Skeletal muscle tissue (tissue), 4 donors: ENCODE data around the gene NOLC1. TPM values are rescaled to one million over a fixed set of nuclear protein-coding genes. Genes with fewer than 3 reads are reported as not detected.

Source experiments
- H3K27ac ChIP-seq: one replicate; pipeline ENCODE4 v1.7.0; 2013; ENCODE audit warnings: mild to moderate bottlenecking, low read depth, low read length, inconsistent platforms
- H3K27me3 ChIP-seq, 3 donors: one replicate each; pipeline ENCODE4 v1.7.0; 2013; ENCODE audit warnings: low read length in 3 of 3; ENCODE audit not compliant: control insufficient read depth in 3 of 3, insufficient read depth in 3 of 3
- H3K36me3 ChIP-seq, 3 donors: one replicate each; pipeline ENCODE4 v1.7.0; 2013; ENCODE audit warnings: low read length in 3 of 3; ENCODE audit not compliant: control insufficient read depth in 3 of 3, insufficient read depth in 3 of 3
- H3K4me1 ChIP-seq, 3 donors: one replicate each; pipeline ENCODE4 v1.7.0; 2013; ENCODE audit warnings: low read length in 3 of 3, mild to moderate bottlenecking in 3 of 3; ENCODE audit not compliant: control insufficient read depth in 3 of 3, insufficient read depth in 3 of 3
- H3K4me3 ChIP-seq, 3 donors: one replicate each; pipeline ENCODE4 v1.7.0; 2013; ENCODE audit warnings: low read length in 3 of 3
- H3K9ac ChIP-seq, 3 donors: one replicate each; pipeline ENCODE4 v1.7.0; 2013; ENCODE audit warnings: low read length in 3 of 3, mild to moderate bottlenecking in 3 of 3, moderate library complexity in 2 of 3, low read depth in 1 of 3
- H3K9me3 ChIP-seq, 3 donors: one replicate each; pipeline ENCODE4 v1.7.0; 2013; ENCODE audit warnings: low read length in 3 of 3; ENCODE audit not compliant: control insufficient read depth in 3 of 3
- total RNA-seq: library from RNA; depleted of rRNA; stranded (reverse); fragments of >200 nt; gene quantifications from one replicate; pipeline ENCODE4 v1.2.3, GENCODE V29; 2014
- donor health status: Osteomylitis.

Gene NOLC1
- total RNA-seq, 1 donor from 2014 or later = 26.6 TPM

- Histone ChIP-seq H3K9ac (peak overlapping the region; percentile 62 to 74 (median 70)), H3K27me3 (no peaks in the 10 kb centered on the region), H3K36me3 (peaks cover 16 to 18% (median 16%) of the 10 kb centered on the region in 3 donors), H3K4me3 (peak overlapping the region; percentile 60 to 69 (median 68)), H3K9me3 (no peaks in the 10 kb centered on the region), H3K4me1 (peaks cover 60 to 63% (median 63%) of the 10 kb centered on the region in 3 donors), H3K27ac (peak overlapping the region; percentile 73)
These were observed 37.1 kb upstream of the NOLC1 start for GRCh38 chr10:102114861-102115618.

- Histone ChIP-seq H3K4me1 (peaks cover 60 to 65% (median 63%) of the 10 kb centered on the region in 3 donors), H3K36me3 (peaks cover 8 to 10% (median 9%) of the 10 kb centered on the region in 3 donors), H3K27ac (peak overlapping the region; percentile 73), H3K4me3 (peak overlapping the region; percentile 60 to 69 (median 68)), H3K9me3 (no peaks in the 10 kb centered on the region), H3K27me3 (no peaks in the 10 kb centered on the region), H3K9ac (peak overlapping the region; percentile 62 to 74 (median 70))
These were observed 36.4 kb upstream of the NOLC1 start for GRCh38 chr10:102115775-102116174.

GRCh38 chr10:102116656-102117055 is 35.5 kb upstream of the NOLC1 start:
- H3K9ac ChIP-seq = peak overlapping the region; percentile 77 to 99 (median 95)
- H3K9me3 ChIP-seq = no peaks in the 10 kb centered on the region
- H3K4me1 ChIP-seq = peaks cover 68 to 74% (median 70%) of the 10 kb centered on the region in 3 donors
- H3K27ac ChIP-seq = peak overlapping the region; percentile 98
- peaks cover 0 to 4% (median 0%) of the 10 kb centered on the region in 3 donors for H3K36me3 ChIP-seq
- H3K4me3 ChIP-seq = peak overlapping the region in 2 of 3 donors; percentile 72 to 94
- no peaks in the 10 kb centered on the region for H3K27me3 ChIP-seq

- Histone ChIP-seq H3K9me3 (no peaks in the 10 kb centered on the region), H3K27ac (peak overlapping the region; percentile 98), H3K36me3 (no peaks in the 10 kb centered on the region), H3K4me1 (peaks cover 68 to 79% (median 72%) of the 10 kb centered on the region in 3 donors), H3K4me3 (peak overlapping the region; percentile 72 to 94 (median 78)), H3K27me3 (no peaks in the 10 kb centered on the region), H3K9ac (peak overlapping the region; percentile 77 to 99 (median 95))
These were observed 34.6 kb upstream of the NOLC1 start for GRCh38 chr10:102117391-102118159.

DNA sequence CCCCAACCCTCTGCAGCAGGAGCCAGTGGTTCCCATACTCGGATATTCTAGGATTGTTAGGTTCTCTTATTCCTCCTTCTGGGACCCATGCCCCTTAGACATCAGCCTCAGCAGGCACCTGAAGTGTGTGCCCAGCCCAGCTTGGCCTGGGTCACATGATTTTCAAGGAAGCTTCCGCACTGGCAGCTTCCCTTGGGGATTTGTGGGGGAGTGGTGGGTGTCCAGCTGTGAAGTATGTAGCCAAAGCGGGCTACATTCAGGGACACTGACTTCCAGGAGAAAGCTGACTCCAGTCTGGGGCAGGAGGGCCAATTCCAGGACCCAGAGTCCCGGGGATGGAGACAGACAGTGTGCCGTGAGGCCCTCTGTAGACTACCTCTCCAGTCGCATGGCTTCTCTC is 33.3 kb upstream of the NOLC1 start:
- no peaks in the 10 kb centered on the region for H3K9me3 ChIP-seq
- H3K9ac ChIP-seq = peak overlapping the region; percentile 70 to 99 (median 95)
- H3K4me1 ChIP-seq = peaks cover 58 to 67% (median 62%) of the 10 kb centered on the region in 3 donors
- H3K4me3 ChIP-seq = peak overlapping the region; percentile 78 to 96 (median 94)
- peak overlapping the region; percentile 98 for H3K27ac ChIP-seq
- no peaks in the 10 kb centered on the region for H3K36me3 ChIP-seq
- H3K27me3 ChIP-seq = no peaks in the 10 kb centered on the region

- Histone ChIP-seq H3K9ac (peak overlapping the region; percentile 95 to 99 (median 95)), H3K4me3 (peak overlapping the region; percentile 78 to 96 (median 94)), H3K4me1 (peaks cover 53 to 62% (median 58%) of the 10 kb centered on the region in 3 donors), H3K36me3 (no peaks in the 10 kb centered on the region), H3K9me3 (no peaks in the 10 kb centered on the region), H3K27ac (peak overlapping the region; percentile 98), H3K27me3 (no peaks in the 10 kb centered on the region)
These were observed 32.6 kb upstream of the NOLC1 start for GRCh38 chr10:102119417-102120141.

DNA sequence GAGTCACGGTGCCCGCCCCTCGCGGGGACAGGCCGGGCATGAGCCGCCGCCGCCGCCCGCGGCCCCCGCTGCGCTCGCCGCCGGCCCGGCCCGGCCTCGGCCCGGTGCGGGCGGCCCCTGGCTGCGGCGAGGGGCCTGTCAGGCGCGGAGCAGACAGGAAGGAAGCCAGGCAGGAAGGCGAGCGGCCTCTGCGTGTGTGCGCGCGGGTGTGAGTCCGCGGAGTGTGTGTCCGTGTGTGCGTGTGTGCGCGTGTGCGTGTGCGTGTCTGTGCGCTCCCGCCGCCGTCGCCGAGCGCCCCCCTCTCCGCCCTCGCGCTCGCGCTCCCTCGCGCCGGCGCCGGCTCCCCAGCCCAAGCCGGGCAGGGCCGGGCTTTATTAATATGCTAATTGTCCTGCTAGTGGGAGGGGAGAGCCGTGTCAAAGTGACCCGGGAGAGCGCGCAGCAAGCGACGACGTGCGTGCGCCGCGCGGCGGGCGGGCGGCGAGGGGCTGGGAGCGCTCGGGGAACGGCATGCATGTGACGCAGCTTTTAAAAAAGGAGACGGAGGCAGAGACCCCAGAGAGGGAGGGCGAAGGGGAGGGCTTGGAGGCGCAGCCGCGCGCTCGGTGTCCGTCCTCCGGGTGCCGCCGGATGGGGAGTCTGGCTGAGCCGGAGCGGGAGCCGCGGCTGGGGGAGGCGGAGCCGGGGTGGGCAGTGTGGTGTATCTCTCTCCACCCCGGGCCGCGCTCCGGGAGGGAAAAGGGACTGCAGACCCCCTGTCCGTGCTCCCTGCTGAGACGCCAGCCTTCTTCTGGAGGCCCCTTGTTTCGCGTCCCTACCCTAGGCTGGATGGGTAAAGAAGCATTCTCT is 31.8 kb upstream of the NOLC1 start, which contains the start of gene LDB1:
TSS of gene LDB1 (minus strand) at position 227 of the 849 bp plus-strand sequence. CDS start 258 bp downstream, outside the sequence.
- no peaks in the 10 kb centered on the region for H3K27me3 ChIP-seq
- peak within 1 kb of the TSS; percentile 98 for H3K27ac ChIP-seq
- no peaks in the 10 kb centered on the region for H3K9me3 ChIP-seq
- peak within 1 kb of the TSS; percentile 95 to 99 (median 95) for H3K9ac ChIP-seq
- no peaks in the 10 kb centered on the region for H3K36me3 ChIP-seq
- peak within 1 kb of the TSS; percentile 91 to 96 (median 94) for H3K4me3 ChIP-seq
- H3K4me1 ChIP-seq = peaks cover 48 to 58% (median 52%) of the 10 kb centered on the region in 3 donors

GRCh38 chr10:102120991-102121738 is 31.0 kb upstream of the NOLC1 start:
- Histone ChIP-seq H3K4me3 (peak overlapping the region; percentile 91 to 96 (median 94)), H3K9me3 (no peaks in the 10 kb centered on the region), H3K4me1 (peaks cover 41 to 50% (median 45%) of the 10 kb centered on the region in 3 donors), H3K9ac (peak overlapping the region; percentile 95 to 99 (median 95)), H3K27me3 (no peaks in the 10 kb centered on the region), H3K27ac (peak overlapping the region; percentile 98), H3K36me3 (no peaks in the 10 kb centered on the region)
